ENCODE measurements around the gene DTD1. TPM values are rescaled to one million over a fixed set of nuclear protein-coding genes. Genes with fewer than 3 reads are reported as not detected.

The DTD1 gene
- total RNA-seq, 1 experiment from 2014 or later: 14.3 TPM

DNA sequence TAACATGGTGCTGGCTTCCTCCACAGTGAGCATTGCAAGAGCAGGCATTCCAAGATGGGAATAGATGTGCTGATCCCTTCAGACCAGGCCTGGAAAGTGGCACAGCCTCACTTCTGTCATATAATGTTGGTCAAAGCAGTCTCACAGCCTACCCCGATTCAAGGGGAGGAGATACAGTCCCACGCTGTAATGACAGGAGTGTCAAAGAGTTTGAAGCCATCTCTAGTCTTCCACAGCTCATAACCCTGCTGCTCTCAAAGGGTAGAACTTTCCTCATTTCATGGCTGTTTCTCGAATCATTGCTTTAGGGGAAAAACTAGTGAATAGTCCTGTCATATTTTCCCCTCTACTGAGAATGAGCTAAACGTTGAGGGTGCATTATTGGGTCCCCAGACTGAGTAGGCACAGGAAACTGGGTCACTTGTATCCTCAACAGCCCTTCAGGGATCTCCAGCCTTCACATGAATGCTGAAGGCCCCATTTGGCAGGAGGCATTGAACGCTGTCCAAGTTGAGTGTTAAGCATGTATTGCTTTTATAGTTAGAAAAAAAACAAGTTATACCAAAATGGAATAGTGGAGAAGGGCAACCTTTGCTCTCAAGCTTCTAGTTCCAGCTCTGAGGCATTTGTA lies 27.3 kb downstream of the DTD1 start:
- Mint-ChIP-seq H3K27ac (ENCODE audit: unreplicated experiment) (no peak overlapping the region), H3K27me3 (ENCODE audit: unreplicated experiment) (no peaks in the 10 kb centered on the region), H3K9me3 (ENCODE audit: low read depth, unreplicated experiment) (no peaks in the 10 kb centered on the region), H3K4me1 (ENCODE audit: low read depth, unreplicated experiment) (no peaks in the 10 kb centered on the region), H3K4me3 (ENCODE audit: low read depth, unreplicated experiment) (no peak overlapping the region), H3K36me3 (ENCODE audit: insufficient read depth, unreplicated experiment) (no peaks in the 10 kb centered on the region)
- CTCF ChIA-PET: no interaction called here
- DNase-seq: no peak
- no TSS peak for BruUV-seq (replicated peaks)
- intact Hi-C loops (cut with micrococcal nuclease; ENCODE audit: unreplicated experiment): no loop called here
- TF ChIP-seq, protein P1, sequence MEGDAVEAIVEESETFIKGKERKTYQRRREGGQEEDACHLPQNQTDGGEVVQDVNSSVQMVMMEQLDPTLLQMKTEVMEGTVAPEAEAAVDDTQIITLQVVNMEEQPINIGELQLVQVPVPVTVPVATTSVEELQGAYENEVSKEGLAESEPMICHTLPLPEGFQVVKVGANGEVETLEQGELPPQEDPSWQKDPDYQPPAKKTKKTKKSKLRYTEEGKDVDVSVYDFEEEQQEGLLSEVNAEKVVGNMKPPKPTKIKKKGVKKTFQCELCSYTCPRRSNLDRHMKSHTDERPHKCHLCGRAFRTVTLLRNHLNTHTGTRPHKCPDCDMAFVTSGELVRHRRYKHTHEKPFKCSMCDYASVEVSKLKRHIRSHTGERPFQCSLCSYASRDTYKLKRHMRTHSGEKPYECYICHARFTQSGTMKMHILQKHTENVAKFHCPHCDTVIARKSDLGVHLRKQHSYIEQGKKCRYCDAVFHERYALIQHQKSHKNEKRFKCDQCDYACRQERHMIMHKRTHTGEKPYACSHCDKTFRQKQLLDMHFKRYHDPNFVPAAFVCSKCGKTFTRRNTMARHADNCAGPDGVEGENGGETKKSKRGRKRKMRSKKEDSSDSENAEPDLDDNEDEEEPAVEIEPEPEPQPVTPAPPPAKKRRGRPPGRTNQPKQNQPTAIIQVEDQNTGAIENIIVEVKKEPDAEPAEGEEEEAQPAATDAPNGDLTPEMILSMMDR (IDR thresholded peaks at IDR 0.05; ENCODE audit: unreplicated experiment): no peak

DNA sequence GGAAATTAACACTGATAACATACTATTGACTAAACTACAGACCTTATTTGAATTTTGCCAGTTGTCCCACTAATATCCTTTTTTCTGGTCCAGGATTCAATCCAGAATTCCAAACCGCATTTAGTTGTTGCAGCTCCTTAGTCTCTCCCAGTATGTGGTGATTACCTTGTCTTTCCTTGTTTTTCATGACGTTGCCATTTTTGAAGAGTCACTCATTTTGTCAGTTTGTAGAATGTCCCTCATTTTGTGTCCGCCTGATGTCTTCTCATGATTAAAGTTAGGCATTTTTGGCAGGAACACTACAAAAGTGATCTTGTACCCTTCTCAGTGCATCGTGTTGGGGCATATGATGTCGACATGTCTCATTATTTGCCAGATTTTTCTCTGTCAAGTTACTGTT lies 33.1 kb downstream of the DTD1 start:
- H3K36me3 Mint-ChIP-seq (ENCODE audit: insufficient read depth, unreplicated experiment): no peaks in the 10 kb centered on the region
- TF ChIP-seq, protein P1 (IDR thresholded peaks at IDR 0.05; ENCODE audit: unreplicated experiment): no peak
- CTCF ChIA-PET: no interaction called here
- no peaks in the 10 kb centered on the region for H3K27me3 Mint-ChIP-seq (ENCODE audit: unreplicated experiment)
- BruUV-seq (replicated peaks): no TSS peak
- intact Hi-C loops (cut with micrococcal nuclease; ENCODE audit: unreplicated experiment): no loop called here
- no peak overlapping the region for H3K27ac Mint-ChIP-seq (ENCODE audit: unreplicated experiment)
- H3K4me1 Mint-ChIP-seq (ENCODE audit: low read depth, unreplicated experiment): no peaks in the 10 kb centered on the region
- no peak for DNase-seq
- no peak overlapping the region for H3K4me3 Mint-ChIP-seq (ENCODE audit: low read depth, unreplicated experiment)
- no peaks in the 10 kb centered on the region for H3K9me3 Mint-ChIP-seq (ENCODE audit: low read depth, unreplicated experiment)

DNA sequence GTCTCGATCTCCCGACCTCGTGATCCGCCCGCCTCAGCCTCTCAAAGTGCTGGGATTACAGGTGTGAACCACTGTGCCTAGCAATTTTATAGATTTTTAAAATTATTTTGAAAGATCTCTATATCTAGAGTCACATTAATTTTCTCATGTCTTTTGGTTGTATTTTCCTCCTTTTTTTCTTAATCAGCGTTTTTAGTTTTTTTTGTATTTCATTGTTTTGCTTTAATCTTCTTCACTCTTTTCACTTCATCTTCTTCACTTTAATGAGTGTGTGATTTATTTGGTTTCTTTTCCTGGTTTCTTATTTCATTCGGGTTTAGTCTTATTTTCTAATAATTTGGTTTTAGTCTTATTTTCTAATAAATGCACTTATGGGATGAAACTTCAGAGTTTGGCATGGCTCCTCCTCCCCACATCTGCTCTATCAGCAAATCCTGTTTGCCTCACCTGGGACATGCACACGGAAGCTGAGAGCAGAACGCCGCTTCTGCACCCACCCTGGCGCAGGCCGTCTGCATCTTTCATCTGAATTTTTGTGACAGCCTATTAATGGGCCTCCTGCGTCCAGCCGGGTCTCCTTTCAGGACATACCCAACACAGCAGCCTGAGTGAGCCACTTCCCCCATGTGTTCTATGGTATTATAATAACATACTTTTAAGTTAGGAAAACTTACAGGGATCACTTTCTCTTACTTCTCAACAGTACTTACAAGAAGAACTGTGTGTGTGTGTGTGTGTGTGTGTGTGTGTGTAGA lies 35.5 kb downstream of the DTD1 start:
- Mint-ChIP-seq H3K36me3 (ENCODE audit: insufficient read depth, unreplicated experiment) (no peaks in the 10 kb centered on the region), H3K4me3 (ENCODE audit: low read depth, unreplicated experiment) (no peak overlapping the region), H3K4me1 (ENCODE audit: low read depth, unreplicated experiment) (no peaks in the 10 kb centered on the region), H3K27ac (ENCODE audit: unreplicated experiment) (no peak overlapping the region), H3K9me3 (ENCODE audit: low read depth, unreplicated experiment) (no peaks in the 10 kb centered on the region), H3K27me3 (ENCODE audit: unreplicated experiment) (no peaks in the 10 kb centered on the region)
- DNase-seq: no peak
- BruUV-seq (replicated peaks): no TSS peak
- intact Hi-C loops (cut with micrococcal nuclease; ENCODE audit: unreplicated experiment): no loop called here
- CTCF ChIA-PET: no interaction called here
- TF ChIP-seq, protein P1 (IDR thresholded peaks at IDR 0.05; ENCODE audit: unreplicated experiment): no peak

DNA sequence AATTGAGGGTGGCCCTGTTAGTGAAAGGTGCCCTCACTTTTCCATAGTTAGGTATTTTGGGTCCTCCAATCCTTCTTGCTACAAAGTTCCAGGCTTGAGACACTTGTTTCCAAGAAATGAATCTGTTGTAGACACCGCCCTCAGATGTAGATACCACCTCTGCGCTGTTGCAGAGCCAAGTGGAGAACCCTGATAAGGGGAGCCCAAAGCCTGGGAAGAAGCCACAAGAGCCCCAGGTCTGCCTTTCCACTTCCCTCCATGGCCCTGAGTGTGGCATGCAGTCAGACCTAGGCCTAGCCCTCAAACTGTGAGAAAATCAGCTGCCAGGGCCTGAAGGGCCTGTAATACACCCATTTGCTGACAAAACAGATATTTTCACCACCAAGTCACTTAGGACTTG lies 37.1 kb downstream of the DTD1 start:
- H3K4me1 Mint-ChIP-seq (ENCODE audit: low read depth, unreplicated experiment): no peaks in the 10 kb centered on the region
- TF ChIP-seq, protein P1 (IDR thresholded peaks at IDR 0.05; ENCODE audit: unreplicated experiment): no peak
- CTCF ChIA-PET: no interaction called here
- no peaks in the 10 kb centered on the region for H3K36me3 Mint-ChIP-seq (ENCODE audit: insufficient read depth, unreplicated experiment)
- intact Hi-C loops (cut with micrococcal nuclease; ENCODE audit: unreplicated experiment): no loop called here
- no peak for DNase-seq
- no peaks in the 10 kb centered on the region for H3K9me3 Mint-ChIP-seq (ENCODE audit: low read depth, unreplicated experiment)
- H3K4me3 Mint-ChIP-seq (ENCODE audit: low read depth, unreplicated experiment): no peak overlapping the region
- H3K27ac Mint-ChIP-seq (ENCODE audit: unreplicated experiment): no peak overlapping the region
- BruUV-seq (replicated peaks): no TSS peak
- no peaks in the 10 kb centered on the region for H3K27me3 Mint-ChIP-seq (ENCODE audit: unreplicated experiment)
